OCI-M2 (cell line): Measurements from ENCODE around the gene TLDC2.
A peak's percentile ranks its signal among the peaks of the same experiment; 100 is the strongest.
"Not testable (repeated sequence)": the region's sequence is repeated elsewhere in the genome, so short reads cannot be mapped to it uniquely, and the experiment has no call there.

ENCODE experiments used
- DNase-seq: peaks from one replicate; lab custom pipeline; 2025; ENCODE audit not compliant: unreplicated experiment; lab: John Stamatoyannopoulos, UW

TLDC2 gene

DNA sequence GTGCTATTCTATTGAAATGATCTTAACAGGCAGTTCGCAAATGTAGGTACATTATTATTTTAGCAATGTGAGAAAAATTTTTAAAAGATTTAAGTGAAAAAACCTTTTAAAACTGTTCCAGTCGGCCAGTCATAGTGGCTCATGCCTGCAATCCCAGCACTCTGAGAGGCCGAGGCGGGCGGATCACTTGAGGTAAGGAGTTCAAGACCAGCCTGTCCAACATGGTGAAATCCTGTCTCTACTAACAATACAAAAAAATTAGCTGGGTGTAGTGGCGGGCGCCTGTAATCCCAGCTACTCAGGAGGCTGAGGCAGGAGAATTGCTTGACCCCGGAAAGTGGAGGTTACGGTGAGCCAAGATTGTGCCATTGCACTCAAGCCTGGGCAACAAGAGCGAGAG is 29.6 kb downstream of the TLDC2 start:
- DNase-seq: not testable (repeated sequence)

GRCh38 chr20:36906086-36906485 is 30.1 kb downstream of the TLDC2 start:
- DNase-seq: not testable (repeated sequence)

- no peak for DNase-seq
Observed at GRCh38 chr20:36908603-36909002, 32.7 kb downstream of the TLDC2 start.

DNA sequence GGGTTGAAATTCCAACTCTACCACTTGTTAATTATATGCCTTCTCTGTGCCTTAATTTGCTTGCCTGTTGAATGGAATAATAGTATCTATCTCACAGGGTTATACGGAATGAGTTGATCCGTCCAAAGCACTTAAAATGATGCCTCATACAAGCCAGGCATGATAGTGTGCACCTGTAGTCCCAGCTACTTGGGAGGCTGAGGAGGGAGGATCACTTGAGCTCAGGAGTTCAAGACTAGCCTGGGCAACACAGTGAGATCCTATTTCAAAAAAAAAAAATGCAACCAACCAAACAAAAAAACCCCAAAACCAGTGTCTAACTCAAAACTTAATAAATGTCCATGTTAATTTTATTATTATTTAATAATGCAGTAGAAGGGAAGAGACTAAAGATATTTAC is 40.3 kb downstream of the TLDC2 start:
- no peak for DNase-seq

DNA sequence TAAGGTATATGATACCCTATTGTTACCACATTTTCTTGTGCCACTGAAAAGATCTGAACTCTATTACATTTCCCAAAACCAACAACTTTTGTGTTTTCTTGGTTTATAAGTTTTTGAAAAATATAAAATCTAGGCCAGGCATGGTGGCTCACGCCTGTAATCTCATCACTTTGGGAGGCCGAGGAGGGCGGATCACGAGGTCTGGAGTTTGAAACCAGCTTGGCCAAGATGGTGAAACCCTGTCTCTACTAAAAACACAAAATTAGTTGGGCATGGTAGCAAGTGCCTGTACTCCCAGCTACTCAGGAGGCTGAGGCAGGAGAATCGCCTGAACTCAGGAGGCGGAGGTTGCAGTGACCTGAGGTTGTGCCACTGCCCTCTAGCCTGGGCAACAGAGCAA is 41.3 kb downstream of the TLDC2 start:
- DNase-seq: no peak

- no peak for DNase-seq
Observed at GRCh38 chr20:36917943-36918342, 42.0 kb downstream of the TLDC2 start.

GRCh38 chr20:36919715-36920333 is 43.9 kb downstream of the TLDC2 start:
- no peak for DNase-seq

DNA sequence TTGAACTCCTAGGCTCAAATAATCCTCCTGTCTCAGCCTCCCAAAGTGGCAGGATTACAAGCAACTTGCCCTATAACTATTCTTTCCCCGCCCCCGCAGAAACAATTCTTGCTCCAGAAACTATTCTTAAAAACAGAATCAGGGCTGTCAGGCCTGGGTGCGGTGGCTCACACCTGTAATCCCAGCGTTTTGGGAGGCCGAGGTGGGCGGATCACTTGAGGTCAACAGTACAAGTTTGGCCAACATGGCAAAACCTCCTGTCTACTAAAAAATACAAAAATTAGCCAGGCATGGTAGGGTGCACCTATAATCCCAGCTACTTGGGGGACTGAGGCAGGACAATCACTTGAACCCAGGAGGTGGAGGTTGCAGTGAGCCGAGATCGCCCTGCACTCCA is 44.4 kb downstream of the TLDC2 start:
- DNase-seq: no peak

GRCh38 chr20:36924167-36925045 is 48.5 kb downstream of the TLDC2 start:
- DNase-seq: peak; percentile 51

DNA sequence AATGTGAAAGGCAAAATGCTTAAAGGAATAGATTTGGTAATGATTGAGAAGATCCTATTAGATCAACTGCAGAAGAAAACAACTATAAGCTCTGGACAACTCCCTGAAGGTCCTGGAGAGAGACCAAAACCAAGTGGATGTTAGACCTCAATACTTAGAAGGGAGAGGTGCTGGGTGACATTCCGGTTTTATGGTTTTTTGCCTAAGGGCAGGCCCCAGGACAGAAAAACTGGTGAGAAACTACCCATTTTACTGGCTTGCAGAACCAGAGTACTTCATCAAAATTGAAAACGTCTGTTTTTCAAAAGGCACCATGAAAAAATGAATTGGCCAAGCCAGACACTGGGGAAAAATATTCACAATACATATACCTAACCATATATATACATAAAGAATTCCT is 49.3 kb downstream of the TLDC2 start:
- DNase-seq: no peak

GRCh38 chr20:36926653-36927200 is 50.8 kb downstream of the TLDC2 start:
- DNase-seq: no peak

GRCh38 chr20:36927704-36928103 is 51.8 kb downstream of the TLDC2 start:
- no peak for DNase-seq

DNA sequence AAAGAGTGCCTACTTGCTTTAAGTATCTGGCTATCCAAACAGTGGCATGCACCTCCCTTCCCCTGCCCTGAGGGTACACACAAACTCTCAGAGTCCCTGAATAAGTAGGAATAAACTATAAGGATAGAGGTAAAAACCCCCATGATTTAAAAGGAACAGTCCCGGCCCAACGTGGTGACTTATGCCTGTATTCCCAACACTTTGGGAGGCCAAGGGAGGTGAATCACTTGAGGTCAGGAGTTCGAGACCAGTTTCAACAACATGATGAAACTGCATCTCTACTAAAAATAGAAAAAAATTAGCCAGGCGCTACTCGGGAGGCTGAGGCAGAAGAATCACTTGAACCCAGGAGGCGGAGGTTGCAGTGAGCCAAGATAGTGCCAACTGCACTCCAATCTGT is 53.4 kb downstream of the TLDC2 start:
- DNase-seq: no peak

DNA sequence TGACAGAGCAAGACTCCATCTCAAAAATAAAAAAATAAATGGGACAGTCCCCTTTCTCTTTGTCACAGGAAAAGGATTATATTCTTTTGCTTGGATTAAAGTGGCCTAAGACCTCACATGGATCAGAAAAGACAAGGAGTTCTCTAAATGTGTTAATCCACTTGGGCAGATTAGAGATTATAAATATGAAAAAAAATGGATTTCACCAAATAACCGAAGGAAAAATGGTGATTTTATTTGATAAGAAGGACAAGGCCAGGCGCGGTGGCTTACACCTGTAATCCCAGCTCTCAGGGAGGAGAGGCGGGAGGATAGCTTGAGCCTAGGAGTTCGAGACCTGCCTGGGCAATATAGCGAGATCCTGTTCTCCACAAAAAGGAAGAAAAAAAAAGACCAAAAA is 53.8 kb downstream of the TLDC2 start:
- no peak for DNase-seq

DNA sequence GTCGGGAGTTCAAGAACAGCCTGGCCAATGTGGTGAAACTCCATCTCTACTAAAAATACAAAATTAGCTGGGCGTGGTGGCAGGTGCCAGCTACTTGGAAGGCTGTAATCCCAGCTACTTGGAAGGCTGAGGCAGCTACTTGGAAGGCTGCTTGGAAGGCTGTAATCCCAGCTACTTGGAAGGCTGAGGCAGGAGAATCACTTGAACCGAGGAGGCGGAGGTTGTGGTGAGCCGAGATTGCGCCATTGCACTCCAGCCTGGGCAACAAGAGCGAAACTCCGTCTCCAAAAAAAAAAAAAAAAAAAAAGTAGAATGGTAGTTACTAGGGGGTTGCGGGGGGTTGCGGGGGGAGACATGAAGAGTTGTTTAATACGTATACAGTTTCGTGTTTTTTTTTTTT is 56.1 kb downstream of the TLDC2 start:
- not testable (repeated sequence) for DNase-seq

DNA sequence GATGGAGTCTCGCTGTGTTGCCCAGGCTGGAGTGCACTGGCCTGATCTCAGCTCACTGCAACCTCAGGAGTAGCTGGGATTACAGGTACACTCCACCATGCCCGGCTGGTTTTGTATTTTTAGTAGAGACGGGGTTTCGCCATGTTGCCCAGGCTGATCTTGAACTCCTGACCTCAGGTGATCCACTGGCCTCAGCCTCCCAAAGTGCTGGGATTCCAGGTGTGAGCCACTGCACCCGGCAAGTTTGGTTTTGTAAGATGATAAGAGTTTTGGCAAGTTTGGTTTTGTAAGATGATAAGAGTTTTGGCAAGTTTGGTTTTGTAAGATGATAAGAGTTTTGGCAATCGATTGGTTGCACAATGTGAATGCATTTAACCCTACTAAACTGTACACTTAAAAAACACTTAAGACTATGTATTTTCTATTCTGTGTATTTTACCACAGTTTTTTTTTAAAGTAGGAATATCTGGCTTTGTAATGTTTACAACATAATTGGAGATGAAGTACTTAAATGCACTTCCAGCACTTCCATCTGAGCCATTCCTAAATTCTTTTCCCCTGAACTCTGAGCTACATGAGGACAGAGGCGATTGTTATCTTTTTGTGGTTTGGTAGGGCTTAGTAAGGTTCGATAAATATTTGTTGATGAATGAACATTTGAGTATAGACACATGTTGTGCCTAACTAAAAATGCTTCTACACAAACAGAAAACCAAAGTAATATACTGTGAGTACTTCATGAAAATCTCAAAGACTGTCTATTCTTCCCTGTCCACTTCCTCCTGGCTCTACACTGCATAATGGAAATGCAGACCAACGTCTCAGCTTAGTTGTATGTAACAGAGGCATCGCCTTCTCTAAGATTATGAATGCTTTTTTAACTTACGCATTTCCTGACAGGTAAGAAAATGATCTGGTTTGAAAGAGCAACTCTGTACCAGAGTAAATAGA is 56.8 kb downstream of the TLDC2 start:
- DNase-seq: no peak

- DNase-seq: not testable (repeated sequence)
Observed at GRCh38 chr20:36933571-36933970, 57.6 kb downstream of the TLDC2 start.

DNA sequence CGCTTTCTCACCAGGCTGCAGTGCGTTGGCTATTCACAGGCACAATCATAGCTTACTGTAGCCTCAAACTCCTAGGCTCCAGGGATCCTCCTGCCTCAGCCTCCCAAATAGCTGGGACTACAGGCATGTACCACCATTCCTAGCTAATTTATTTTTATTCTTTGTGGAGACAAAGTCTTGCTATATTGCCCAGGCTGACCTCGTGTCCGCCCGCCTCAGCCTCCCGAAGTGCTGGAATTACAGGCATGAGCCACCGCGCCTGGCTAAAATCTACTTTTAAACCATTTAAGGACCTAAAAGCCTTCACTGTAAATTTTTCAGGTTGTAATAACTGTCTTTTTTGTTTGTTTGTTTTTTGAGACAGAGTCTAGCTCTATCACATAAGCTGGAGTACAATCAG is 60.4 kb downstream of the TLDC2 start:
- DNase-seq: no peak

DNA sequence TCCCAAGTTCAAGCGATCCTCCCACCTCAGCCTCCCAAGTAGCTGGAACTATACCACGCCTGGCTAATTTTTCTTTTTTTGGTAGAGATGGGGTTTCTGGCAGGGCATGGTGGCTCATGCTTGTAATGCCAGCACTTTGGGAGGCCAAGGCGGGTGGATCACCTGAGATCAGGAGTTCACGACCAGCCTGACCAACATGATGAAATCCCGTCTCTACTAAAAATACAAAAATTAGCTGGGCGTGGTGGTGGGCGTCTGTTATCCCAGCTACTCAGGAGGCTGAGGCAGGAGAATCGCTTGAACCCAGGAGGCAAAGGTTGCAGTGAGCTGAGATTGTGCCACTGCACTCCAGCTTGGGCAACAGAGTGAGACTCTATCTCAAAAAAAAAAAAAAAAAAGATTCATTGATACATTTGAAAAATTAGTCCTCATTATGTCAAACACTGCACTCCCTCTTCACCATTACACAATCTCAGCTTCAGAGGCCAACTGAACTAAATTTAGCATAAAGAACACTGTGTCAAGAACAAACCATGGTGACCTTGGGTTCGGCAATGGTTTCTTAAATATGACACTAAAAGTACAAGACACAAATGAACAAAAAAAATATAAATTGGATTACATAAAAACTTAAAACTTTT is 60.9 kb downstream of the TLDC2 start:
- DNase-seq: not testable (repeated sequence)

DNA sequence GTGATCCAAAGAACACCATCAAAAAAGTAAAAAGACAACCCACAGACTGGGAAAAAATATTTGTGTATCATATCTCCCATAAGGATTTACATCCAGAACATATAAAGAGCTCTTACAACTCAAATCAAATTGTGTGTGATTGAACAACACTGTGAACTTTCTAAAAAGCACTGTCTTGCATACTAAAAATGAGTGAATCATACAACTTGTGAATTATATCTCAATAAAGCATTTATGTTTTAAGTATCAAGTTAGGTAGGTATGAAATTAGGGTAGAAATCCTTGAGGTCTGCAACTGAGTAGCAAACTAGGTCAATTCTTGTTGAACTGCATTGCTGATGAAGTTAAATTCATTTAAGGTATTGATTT is 61.4 kb downstream of the TLDC2 start:
- DNase-seq: no peak

- no peak for DNase-seq
Observed at GRCh38 chr20:36941401-36941835, 65.5 kb downstream of the TLDC2 start.
